GM20431 (cell line): ENCODE data around the gene C17orf75.
"Not testable (repeated sequence)": the region's sequence is repeated elsewhere in the genome, so short reads cannot be mapped to it uniquely, and the experiment has no call there.

Experiments
- in situ Hi-C: fragments of 300-500 bp; cut with MseI, MboI; formaldehyde crosslinking; loops from one replicate; pipeline ENCODE4 v1.15.0; 2020; ENCODE audit warnings: low sequenced_read_pairs; ENCODE audit not compliant: unreplicated experiment

Gene C17orf75

DNA sequence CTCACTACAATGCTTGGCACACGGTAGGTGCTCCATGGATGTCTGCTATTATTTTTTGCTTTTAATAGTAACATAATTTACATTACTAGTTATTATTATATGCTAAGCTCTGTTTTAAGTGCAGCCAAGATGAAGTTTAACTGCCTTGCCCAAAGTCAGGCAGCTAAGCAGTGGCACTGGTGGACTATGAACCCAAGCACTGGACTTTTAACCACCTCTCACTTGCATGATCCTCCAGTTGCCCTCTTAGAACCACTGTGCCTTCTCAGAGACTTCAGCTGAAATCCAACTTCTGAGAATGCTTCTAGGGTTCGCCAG is 6.5 kb upstream of the C17orf75 start:
- in situ Hi-C loops, result no loop called here

DNA sequence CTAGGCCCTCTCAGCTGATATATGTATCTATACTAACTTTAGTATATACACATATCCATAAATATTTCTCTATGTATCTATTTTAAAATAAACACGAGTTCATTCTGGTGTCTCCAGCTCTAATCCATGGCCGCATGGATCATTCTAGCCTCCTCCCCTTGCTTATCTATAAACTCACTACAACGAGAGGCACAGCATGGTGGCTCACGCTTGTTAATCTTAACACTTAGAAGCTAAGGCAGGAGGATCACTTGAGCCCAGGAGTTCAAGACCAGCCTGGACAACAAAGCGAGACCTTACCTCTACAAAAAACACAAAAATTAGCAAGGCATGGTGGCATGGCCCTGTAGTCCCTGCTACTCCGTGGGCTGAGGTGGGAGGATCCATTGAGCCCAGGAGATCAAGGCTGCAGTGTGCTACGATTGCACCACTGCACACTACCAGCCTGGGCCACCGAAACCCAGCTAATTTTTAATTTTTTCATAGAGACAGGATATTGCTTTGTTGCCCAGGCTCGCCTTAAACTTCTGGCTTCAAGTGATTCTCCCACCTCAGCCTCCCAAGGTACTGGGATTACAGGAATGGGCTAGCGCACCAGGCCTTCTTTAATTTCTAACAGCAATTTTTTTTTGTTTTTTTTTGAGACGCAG is 4.1 kb upstream of the C17orf75 start:
- in situ Hi-C loops, result no loop called here

DNA sequence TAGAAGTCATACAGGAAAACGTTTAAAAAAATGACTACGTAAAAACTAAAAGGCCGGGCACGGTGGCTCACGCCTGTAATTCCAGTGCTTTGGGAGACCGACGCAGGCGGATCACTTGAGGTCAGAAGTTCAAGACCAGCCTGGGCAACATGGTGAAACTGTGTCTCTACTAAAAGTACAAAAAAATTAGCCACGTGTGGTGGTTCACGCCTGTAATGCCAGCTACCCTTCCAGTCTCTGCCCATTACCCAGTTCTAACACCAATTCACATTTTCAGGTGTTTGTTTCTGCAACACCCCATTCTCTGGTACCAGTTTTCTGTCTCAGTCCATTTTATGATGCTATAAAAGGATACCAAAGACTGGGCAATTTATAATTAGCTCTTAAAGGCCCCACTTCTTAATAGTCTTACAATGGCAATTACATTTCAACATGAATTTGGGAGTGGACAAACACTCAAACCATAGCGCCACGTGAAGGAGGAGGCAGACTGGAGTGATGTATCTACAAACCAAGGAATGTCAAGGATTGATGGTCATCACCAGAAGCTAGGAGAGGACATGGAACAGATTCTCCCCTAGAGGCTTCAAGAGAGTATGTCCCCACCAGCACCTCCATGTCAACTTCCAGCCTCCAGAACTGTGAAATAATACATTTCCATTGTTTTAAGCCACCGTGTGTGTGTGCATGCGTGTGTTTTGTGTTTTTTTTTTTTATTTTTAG is 791 bp upstream of the C17orf75 start:
- in situ Hi-C loops, result no loop called here

DNA sequence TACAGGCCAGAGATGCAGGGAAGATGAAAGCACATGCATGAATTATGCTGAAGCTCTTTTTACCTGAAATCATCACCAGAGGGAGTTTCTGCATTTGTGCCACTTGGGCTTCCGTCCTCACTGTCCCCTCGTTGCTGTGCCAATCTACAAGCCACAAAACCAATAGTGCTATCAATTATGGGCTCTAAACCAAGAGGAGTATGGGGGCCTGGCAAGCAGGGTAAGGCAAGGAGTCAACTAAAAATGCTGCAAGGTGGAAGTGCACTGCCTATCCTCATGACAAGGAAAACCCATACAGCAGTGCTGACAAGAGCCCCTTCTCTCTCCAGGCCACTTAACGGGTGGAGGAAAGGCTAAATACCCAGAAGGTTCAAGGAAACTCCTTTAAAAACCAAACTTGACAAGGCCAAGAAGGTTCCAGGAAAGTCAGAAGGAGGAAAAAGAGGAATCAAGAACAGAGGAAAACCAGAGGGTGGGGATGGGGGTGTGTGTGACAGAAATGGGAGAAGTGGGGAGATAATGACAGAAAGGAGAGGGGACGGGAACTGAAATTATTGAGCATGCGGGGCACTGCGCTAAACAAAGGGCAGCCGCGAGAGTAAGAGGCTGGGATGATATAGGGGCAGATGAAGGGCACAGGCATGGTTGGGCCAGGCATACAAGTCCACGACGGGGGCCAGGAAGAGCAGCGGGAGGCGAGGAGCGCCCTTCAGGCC is 674 bp downstream of the C17orf75 start:
- in situ Hi-C loops, result no loop called here

DNA sequence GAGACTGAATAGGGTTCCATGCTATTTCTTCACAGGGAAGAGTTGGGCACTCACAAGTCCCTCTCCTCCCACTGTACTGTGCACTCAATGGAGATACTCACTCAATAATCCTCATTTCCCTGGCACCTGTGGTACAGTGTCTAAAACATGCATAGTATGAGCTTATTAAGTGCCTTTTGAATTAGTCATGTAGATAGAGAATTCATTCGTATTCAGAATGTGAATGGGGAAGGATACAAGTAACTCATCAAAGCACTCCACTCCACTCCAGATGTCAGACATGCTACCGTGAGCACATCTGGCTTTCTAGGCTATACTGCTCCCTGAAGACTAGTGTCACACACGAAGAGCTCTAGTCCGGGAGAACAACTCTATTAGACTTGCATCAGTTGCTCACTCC is 6.3 kb downstream of the C17orf75 start:
- in situ Hi-C loops, result no loop called here

DNA sequence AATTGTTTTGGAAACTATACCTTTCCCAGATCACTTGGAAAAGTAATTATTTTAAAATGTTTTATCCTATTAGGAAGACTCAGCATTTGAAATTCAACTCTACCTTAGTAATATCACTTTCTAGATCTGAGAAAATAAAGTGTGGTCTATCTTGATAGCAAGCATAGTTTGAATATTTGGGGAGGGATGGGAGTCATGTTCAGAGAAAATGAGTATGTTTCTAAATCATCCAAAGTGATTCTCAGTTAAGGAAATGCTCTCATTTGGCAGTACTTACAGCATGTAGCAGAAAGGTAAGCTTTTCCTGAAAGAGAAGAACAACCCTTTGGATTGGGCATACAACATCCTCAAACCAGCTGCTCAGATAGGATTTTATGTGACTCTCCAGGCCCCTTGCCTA is 6.9 kb downstream of the C17orf75 start:
- in situ Hi-C loops, result no loop called here

DNA sequence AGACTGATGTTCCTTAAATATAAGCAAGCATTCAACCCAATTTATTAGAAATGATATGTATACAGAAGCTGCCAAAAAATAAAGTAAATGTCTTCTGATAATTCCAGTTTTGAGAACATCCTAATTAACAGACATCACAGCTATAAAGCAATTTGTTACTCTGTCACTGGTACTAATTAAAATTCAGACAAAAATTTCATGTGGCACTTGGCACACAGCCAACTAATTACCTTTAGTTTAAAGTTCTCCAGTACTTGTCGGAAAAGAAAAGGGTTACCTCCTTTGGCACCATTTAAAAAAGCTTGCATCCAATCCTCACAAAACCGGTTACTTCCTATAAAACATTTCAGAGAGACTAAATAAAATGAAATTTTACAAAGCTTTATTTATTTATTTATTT is 8.8 kb downstream of the C17orf75 start:
- in situ Hi-C loops, result no loop called here

DNA sequence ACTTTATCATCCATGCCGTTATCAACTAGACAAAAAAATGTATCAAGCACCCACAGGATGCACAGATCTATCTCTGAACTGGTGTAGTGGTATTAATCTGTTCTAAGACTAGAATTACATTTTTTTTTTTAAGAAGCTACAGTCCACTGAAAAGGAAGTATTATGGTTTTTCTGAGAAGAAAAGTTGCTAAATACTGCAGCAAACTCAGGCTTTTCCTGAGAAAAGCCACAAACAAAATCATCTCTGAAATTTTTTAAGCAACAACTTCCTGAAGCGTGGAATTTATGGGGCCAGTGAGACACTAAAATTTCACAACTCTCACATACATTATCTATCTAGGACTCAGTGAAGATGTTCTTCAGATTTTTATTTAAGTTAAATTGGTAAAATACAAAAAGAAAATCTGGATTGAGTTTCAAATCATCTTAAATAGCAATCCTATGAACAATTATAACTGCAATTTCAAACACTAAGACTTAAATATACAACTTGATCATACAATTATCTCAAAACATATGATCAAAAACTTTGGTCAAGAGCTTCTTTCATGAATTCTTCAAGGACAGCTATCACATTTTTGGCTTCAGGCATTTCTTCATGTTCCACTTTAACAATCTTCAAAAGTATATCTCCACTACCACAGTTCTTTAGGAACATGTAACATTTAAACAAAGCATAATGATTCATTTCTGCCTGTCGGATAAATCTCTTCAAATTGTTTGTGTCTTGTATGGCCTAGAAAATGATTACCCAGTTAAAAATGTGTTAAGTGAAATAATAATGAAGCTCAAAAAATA is 10.5 kb downstream of the C17orf75 start:
- in situ Hi-C loops, result no loop called here

DNA sequence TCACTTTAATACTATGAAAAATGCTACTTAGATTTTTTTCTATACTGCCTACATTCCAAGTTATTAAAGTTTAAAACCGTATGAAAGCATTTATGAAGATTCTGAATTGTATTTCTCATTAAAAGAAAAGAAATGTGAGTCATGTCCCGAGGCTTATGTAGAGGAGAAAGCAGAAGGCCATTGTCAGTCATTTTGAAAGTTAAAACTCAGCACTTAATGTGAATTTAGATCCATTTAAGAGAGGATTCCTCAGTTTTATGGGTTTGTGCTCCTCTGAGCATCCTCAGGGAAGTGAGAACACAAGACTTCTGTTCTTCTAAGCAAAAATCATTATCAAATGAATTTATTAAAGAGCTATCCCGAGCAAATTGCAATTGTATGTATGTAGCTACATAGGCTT is 11.8 kb downstream of the C17orf75 start:
- in situ Hi-C loops, result no loop called here

DNA sequence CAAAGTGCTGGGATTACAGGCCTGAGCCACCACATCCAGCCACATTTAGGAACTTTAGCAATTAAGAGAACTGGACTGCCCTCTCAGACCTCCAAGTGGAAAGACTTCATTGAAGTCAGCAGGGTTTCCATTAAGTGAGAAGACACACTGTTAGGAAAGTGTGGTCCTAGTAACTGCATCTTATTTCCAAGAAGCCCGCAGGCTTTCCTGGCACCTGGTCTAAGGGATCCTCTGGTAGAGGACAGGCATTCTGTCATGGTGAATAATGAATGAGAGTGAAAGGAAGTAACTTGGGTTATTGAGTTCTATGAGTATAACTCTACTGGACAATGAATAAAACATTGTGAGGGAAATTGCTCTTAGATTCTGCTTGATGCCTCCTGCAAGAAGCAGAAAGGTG is 14.1 kb downstream of the C17orf75 start:
- in situ Hi-C loops, result loop anchor here (10.0 kb wide), 1 partner anchor 83 kb away; no protein-coding TSS in a partner anchor

DNA sequence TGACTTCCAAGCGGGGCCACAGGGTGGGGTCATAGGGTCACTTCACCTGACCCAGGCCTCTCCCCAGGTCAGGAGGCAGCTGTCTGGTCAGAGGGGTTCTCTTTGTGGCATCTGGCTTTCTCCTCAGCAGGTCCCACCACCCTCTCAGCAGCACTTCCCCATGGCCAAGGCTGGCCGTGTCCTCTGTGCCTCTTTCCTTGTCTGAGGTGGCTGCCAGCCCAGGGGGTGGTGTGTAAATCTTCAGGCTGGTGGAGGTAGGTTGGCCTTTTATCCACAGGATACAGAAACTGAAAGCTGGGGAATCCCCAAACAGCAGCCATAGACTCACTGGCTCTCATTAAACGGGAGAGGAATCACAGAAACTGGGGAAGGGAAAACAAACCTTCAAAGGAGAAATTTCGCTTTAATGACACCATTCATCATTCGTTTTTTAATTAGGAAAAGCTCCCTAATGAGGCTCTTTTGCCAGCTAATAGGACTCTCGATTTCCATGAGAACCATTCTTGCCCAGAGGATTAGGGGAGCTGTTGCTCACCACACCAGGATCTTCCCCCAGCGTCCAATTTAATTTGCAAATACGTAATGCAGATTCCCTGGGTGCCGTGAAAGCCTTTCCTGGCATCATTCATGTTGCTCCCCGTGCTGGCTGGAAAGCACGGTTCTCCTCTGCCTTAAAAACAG is 18.0 kb downstream of the C17orf75 start:
- in situ Hi-C loops, result loop anchor here (10.0 kb wide), 1 partner anchor 79 kb away; no protein-coding TSS in a partner anchor

DNA sequence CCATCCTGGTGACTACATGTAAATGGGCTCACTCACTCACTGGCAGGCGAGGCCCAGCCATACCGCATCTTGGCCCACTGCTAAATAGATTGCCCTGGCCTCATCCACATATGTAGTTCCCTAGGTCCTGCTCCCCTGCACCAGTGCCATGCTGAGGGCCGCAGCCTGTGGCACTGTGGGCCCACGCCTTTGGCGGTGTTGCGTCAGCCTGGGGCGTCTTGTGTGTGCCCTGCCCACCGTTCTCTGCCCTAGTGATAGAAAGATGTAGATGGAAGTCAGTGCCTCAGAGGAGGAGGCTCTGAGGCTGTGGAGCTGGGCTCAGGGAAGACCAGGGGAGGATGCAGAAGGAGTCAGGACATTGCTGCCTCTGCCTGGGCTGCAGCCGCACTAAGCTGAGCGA is 18.9 kb downstream of the C17orf75 start:
- in situ Hi-C loops, result loop anchor here (10.0 kb wide), 1 partner anchor 78 kb away; no protein-coding TSS in a partner anchor

DNA sequence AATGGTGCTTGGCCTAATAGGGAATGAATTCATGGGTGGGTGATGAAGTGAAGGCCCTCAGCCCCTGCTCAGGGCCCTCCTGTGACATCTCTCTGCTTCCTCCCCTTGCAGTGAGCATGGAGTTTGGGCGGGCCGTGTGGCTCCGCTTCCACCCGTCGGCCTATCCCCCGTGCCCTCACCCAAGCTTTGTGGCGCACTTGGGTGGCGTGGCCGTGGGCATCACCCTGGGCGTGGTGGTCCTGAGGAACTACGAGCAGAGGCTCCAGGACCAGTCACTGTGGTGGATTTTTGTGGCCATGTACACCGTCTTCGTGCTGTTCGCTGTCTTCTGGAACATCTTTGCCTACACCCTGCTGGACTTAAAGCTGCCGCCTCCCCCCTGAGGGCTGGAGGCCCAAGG is 21.1 kb downstream of the C17orf75 start:
- in situ Hi-C loops, result loop anchor here (10.0 kb wide), 1 partner anchor 76 kb away; no protein-coding TSS in a partner anchor

DNA sequence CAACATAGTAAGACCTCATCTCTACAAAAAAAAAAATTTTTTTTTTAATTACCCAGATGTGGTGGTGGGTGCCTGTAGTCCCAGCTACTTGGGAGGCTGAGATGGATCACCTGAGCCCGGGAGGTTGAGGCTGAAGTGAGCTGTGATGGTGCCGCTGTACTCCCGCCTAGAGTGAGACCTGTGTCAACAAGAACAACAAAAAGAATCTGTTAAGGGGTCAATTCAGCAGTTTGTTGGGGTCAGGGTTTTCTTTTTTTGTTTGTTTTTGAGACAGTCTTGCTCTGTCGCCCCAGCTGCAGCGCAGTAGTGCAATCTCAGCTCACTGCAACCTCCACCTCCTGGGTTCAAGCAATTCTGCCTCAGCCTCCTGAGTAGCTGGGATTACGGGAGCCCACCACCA is 21.9 kb downstream of the C17orf75 start:
- in situ Hi-C loops, result loop anchor here (10.0 kb wide), 1 partner anchor 75 kb away; no protein-coding TSS in a partner anchor

DNA sequence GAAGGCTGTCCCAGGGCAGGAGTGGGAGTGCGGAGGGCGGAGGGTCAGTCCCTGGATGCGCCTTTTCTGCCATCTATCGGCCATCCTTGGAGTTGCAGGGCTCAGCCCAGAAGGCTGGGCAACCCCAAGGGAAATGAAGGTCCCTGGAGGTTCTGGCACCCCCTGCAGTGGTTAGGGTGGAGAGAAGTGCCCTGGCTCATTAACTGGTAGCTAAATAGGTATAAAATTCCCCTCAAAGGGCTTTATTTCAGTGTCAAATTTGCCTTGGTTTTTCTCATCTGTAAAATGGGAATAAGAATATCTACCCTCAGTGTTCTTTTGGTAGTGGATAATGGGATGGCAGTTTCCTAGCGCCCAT is 22.4 kb downstream of the C17orf75 start:
- in situ Hi-C loops, result no loop called here

DNA sequence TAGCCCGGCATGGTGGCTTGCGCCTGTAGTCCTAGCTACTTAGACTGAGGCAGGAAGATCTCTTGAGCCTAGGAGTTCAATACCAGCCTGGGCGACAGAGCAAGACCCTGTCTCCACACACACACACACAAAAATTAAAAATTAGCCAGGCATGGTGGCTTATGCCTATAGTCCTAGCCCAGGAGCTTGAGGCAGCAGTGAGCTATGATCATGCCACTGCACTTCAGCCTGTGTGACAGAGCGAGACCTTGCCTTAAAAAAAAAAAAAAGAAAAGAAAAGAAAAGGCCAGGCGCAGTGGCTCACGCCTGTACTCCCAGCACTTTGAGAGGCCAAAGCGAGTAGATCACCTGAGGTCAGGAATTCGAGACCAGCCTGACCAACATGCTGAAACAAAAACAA is 23.9 kb downstream of the C17orf75 start:
- in situ Hi-C loops, result no loop called here

DNA sequence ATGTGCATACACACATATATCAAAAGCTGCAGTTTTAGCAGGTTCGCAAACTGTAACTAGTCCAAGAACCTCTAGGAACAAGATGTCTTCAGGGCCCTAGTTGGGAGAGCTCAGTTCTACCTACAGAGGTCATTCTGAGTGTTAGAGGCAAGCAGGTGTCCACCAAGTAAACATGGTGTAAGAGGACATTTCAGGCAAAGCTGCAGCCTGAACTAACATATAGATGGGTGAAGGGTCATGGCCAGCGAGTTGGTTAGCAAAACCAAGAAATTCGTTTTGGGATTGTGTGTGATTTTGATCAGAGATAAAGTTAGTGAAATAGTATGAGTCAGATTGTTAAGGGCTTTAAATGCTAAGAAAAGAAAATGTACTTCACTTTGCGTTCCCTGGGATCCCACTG is 24.6 kb downstream of the C17orf75 start:
- in situ Hi-C loops, result no loop called here

DNA sequence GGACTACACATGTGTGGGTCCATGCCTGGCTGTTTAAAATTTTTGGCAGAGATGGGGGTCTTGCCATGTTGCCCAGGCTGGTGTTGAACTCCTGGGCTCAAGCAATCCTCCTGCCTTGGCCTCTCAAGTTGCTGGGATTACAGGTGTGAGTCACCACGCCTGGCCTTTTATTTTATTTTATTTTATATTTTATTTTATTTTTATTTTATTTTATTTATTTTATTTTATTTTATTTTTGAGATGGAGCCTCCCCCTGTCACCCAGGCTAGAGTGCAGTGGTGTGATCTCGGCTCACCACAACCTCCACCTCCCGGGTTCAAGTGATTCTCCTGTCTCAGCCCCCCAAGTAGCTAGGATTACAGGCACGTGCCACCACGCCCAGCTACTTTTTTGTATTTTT is 25.3 kb downstream of the C17orf75 start:
- in situ Hi-C loops, result not testable (repeated sequence)

DNA sequence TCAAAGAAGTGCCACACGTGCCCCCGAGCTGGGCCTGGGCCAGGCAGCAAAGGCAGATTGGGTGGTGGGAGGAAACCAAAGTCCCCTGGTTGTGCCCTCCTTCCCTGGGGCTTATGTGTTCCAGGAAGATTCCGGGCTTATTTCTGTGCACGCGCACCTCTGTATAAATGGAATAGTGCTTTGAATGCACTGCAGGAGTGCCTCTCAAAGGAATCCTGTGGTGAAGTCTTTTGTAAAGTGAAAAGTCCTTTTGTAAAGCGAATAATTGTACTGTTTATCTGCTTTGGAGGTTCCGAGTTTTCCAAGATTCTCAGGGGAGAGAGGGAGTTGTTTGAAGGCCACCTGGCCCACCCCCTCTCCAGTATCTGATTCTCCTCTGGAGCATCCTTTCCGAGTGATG is 26.8 kb downstream of the C17orf75 start:
- in situ Hi-C loops, result no loop called here

DNA sequence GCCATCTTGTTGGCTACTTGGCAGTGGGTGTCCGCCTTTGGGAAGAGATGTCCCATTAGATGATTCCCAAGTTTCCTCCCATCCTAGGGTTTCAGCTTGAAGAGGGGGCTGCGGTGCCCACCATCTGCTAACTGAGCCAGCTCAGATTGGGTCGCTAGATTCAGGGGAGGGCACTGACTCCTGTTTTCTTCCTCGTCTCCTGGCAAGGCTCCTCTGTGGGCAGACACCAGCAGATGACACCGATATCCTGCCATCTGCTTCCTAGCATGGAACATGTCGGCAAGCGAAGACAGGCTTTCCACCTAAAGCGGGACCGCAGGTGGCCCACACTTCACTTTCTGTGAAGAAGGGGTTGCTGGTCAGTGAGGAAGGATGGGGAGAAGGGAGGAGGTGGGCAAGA is 27.3 kb downstream of the C17orf75 start:
- in situ Hi-C loops, result no loop called here
